Activated T-cell treated with anti-CD3 and anti-CD28 coated beads for 4 hours (primary cell): Measurements from ENCODE around the gene LPP.

Source experiments
- DNase-seq: peaks from one replicate; pipeline ENCODE4 v3.0.0-alpha.2; 2020

The LPP gene

DNA sequence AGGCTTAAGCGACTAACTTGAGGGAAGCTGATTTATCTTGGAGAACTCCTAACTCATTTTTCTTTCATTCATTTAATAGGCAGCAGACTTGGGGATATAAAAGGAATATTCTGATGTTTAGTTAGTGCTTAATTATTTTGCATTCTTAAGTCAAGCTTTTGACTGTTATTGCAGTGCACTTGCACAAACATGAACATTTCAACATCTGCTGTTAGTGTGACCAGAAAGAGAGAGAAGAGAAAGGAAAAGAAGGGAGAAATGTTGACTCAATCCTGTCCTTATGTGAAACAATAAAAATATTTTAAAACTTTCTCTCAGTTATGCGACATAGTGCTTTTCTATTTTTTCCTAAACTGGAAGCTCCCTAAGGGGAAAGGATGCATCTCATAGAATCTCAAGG lies 507.8 kb downstream of the LPP start:
- no peak for DNase-seq

GRCh38 chr3:188662214-188662613 lies 508.3 kb downstream of the LPP start:
- DNase-seq, result no peak

DNA sequence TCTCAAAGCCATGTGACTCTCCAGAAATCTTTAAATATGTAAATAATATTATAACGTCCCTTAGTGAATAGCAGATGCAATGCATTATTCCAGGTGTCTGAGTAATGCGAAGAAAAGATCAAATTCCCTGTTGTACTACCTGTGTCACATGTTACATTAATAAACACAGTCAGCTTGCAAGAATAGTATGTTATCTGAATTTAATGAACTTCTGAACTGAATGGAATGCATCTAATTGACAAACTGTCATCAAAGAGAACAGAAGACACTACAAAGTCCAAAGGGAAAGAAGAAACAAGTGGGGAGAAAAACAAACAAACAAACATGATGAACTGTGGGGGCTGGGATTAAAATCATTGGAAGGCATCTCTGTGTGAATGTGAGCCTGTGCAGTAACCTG lies 508.8 kb downstream of the LPP start:
- no peak for DNase-seq

DNA sequence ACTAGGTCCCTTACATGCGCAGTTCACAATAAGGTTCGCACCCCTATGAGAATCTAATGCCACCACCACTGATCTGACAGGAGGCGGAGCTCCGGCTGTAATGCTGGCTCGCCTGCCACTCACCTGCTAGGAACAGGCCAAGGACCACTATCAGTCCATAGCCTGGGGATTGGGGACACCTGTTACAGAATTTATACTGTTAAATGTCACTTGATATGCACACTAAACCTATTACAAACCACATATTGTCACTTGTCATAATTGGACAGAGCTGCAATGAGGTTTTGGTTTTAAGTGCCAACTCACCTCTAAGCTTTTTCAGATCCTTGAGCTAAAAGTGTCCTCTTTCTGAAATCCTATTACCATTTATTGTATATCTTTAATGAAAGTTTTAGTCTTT lies 509.9 kb downstream of the LPP start:
- no peak for DNase-seq

DNA sequence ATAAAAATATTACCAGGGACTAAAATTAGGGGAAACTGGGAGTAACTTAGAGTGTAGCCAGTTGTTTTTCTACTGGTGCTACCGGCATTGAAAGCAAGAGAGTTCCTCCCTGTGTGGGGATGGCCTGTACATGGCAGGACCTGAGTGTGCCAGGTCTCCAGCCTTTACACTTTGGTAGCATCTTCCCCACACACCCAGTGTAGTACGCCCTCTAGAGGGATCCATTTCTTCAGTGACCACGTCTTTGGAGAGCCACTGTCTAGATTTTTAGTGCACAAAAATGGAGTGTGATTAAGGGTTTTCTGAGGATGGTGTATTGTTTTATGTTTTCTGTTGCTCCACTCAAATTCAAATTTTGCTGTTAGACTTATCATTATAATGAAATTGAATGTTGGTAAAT lies 510.8 kb downstream of the LPP start:
- DNase-seq, result no peak

- DNase-seq, result no peak
Observed at GRCh38 chr3:188667926-188668325, 514.0 kb downstream of the LPP start.

DNA sequence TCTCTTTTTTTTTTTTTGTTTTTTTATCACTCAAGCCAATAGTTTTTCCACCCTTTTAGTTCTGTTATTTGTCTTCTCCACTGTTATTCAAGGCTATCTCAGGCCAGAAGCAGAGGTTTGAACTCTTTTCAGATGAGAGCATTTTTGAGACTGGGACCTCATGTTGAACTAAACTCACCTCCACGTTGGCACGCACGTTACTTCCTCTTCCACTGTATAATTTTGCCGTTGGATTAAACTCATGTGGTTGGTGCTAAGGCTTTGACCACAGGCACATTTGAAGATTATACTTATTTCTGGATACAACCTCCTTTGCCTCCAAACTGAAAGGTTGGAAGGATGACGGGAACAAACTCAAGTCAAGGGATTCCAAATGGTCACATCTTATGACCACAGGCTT lies 516.5 kb downstream of the LPP start:
- no peak for DNase-seq

- DNase-seq, result no peak
Observed at GRCh38 chr3:188671971-188672370, 518.0 kb downstream of the LPP start.

GRCh38 chr3:188672840-188673239 lies 518.9 kb downstream of the LPP start:
- DNase-seq, result no peak

- DNase-seq, result no peak
Observed at GRCh38 chr3:188673646-188674186, 519.8 kb downstream of the LPP start.

DNA sequence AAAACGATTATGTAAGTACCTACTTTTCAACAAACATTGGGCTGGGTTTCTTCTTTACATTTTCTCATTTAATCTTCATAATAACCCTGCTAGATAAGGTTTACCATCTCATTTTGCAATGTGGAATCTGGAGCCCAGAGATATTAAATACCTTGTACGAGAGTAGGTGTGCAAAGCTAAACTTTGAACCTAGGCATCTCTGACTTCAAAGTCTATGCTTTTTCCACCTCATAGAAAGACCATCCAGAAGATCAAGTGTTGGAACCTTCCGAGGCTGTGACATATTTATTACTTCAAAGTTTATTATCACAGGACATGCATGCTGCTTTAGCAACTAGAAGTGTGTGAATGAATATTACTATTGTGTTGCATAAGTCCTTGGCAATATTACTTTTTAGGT lies 520.6 kb downstream of the LPP start:
- DNase-seq, result no peak

DNA sequence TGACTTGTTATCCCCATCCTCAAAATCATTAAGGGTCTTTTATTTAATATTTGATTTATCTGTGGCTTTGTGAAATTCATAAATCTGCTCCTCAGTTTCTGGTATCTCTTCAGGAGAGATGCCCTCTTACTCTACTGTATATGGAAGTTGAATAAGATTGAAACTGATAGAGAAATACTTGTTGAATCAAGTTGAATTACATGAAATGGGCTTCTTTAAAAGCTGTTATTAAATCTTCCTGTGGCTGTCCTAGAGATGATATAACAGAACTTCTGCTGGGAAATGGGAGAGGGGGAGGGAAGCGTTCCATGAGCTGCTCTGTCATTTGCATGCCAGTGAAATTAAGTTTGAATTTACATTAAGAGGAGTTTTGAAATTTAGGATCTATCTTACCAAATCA lies 523.4 kb downstream of the LPP start:
- no peak for DNase-seq

GRCh38 chr3:188680189-188680588 lies 526.2 kb downstream of the LPP start:
- no peak for DNase-seq

- DNase-seq, result no peak
Observed at GRCh38 chr3:188680605-188681004, 526.6 kb downstream of the LPP start.

- DNase-seq, result no peak
Observed at GRCh38 chr3:188682316-188682715, 528.4 kb downstream of the LPP start.

GRCh38 chr3:188683032-188683521 lies 529.1 kb downstream of the LPP start:
- DNase-seq, result no peak

DNA sequence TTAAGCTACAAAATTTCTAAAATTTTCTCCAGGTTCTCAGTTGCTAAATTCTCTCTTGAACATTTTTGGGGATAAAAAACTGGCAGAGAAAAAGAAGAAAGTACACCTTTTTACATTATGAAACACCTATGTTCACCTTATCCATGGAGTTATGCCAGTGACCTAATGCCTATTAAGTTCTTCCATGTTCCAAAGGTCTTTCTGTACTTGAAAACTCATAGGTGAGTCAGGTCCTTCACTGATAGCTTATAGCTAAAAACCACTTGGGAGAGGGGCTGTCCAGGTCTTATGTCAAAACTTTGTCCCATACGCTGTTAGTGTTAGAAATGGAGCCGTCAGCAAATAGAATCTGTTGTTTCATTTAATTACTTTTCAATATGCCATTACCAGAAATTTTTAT lies 530.3 kb downstream of the LPP start:
- no peak for DNase-seq

- no peak for DNase-seq
Observed at GRCh38 chr3:188685789-188686188, 531.8 kb downstream of the LPP start.

GRCh38 chr3:188686324-188686723 lies 532.4 kb downstream of the LPP start:
- no peak for DNase-seq

- no peak for DNase-seq
Observed at GRCh38 chr3:188687389-188687788, 533.4 kb downstream of the LPP start.

GRCh38 chr3:188689101-188689574 lies 535.2 kb downstream of the LPP start:
- no peak for DNase-seq

DNA sequence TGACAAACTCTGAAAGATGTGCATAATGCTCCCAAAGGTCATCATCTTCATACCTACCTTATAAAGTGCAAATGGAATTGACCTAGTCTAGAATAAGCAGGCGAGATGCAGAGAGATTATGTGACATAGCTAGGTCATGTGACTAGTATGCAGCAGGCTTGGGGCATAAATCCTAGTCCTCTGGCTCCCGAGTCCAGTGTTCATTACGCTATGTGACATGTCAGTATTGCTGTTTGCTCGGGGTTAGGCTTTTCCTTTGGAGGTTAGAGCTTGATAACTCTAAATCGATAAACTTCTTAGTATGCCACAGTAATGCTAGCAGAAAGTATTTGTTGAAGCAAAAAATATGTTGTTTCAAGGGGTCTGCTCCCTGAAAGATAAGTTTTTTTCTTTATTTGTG lies 536.1 kb downstream of the LPP start:
- no peak for DNase-seq

GRCh38 chr3:188691004-188691403 lies 537.0 kb downstream of the LPP start:
- DNase-seq, result no peak

GRCh38 chr3:188691665-188692064 lies 537.7 kb downstream of the LPP start:
- DNase-seq, result no peak

GRCh38 chr3:188692700-188693099 lies 538.7 kb downstream of the LPP start:
- no peak for DNase-seq

GRCh38 chr3:188693435-188693834 lies 539.5 kb downstream of the LPP start:
- DNase-seq, result no peak
